GM21619 (cell line): ENCODE data around the gene CYSTM1.

Source experiments
- ATAC-seq: cut with Tn5 transposase; IDR thresholded peaks from one replicate; pipeline ENCODE4 v1.9.1; 2021; ENCODE audit not compliant: unreplicated experiment

The CYSTM1 gene

DNA sequence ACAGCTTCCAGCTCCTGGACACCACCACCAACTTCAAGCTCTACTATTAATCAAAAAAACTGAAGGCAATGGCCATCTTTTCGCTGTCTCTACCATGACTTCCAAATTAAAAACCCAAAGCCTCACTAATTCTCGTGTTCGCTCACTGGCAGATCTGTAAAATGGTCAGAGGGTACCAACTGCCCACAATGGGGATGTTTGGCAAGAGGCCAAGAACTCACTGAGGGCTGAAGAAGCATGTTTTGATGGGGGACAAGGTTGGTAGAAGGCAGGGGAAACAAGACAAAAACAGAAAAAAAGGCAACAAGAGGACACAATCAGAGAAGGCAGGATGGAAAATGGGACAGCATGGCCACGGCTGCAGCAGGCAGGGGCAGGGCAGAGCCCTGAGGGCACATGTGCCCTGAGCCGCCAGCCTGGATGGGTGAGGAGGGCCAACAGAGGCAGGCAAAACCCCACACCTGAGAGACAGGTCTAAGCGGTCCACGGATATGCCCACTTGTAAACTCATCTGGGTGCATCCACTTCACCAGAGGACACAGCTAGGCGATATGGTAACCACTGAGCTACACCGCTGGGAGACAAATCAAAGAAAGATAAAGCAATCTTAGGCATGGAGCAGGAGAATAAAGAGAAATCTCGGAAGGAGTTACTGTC, 77.6 kb downstream of the CYSTM1 start:
- no peak for ATAC-seq

- no peak for ATAC-seq
Observed at GRCh38 chr5:140253985-140254384, 79.0 kb downstream of the CYSTM1 start.

- ATAC-seq: no peak
Observed at GRCh38 chr5:140255460-140256157, 80.6 kb downstream of the CYSTM1 start.

DNA sequence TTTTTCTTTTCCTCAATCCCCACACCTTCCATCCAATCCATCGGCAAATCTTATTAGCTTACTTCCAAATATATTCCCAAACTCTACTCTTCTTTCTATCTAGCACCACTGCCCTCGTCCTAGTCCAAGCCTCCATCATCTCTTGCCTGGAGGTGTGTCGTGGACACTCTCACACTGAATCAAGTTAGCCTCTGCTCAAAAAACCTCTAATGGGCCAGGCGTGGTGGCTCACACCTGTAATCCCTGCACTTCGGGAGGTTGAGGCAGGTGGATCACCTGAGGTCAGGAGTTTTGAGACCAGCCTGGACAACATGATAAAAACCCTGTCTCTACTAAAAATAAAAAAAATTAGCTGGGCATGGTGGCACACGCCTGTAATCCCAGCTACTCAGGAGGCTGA, 81.7 kb downstream of the CYSTM1 start:
- no peak for ATAC-seq

DNA sequence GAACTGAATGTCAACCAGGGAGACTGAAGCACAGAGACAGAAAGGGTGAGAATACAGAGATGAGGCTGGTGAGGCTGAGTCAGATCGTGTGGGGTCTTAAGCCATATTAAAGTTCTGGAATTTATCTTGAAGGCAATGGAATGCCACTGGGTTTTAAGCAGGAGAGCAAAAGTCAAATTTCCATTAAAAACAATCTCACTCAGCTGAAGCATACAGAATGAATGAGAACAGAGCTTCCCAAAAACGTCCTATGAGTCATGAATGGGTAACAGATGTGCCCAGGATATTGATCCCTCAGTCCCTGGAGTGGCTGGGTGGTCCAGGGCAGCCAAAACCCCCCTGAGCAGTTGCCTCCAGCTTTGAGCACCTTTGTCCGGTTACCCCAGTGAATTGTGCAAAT, 83.0 kb downstream of the CYSTM1 start:
- no peak for ATAC-seq

DNA sequence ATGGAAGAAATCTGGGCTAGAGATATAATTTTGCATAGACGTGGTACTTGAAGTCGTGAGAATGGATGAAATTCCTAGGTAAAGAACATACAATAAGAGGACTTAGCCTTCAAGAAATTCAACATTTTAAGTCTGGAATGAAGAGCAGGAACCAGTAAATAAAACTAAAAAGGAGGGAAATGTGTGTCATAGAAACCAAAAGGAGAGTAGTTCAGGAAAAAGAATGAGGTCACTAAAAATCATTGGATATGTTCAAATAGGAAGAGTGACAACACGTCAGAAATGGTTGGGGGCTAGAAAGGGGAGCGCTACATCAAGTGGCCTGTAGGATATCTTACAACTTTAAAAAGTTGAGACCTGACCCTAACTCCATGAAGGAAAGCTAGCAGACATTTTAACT, 83.9 kb downstream of the CYSTM1 start:
- no peak for ATAC-seq

GRCh38 chr5:140259500-140259899, 84.5 kb downstream of the CYSTM1 start:
- no peak for ATAC-seq

DNA sequence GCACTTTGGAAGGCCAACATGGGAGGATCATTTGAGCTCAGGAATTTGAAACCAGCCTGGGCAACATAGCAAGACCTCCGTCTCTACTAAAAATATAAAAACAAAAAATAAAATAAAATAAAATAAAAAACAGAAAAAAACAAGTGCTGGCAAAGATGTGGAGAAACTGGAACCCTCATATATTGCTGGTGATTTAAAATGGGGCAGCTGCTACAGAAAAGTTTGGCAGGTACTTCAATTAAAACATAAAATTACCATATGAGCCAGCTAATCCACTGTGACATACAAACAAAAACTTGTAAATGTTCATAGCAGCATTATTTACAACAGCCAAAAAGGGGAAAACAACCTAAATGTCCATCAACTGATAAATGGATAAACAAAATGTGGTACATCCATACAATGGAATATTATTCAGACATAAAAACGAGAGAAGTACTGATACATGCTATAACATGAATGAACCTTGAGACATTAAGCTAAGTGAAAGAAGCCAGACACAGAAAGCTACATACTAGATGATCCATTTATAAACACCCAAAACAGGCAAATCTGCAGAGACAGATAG, 85.2 kb downstream of the CYSTM1 start:
- ATAC-seq: no peak

GRCh38 chr5:140261403-140262171, 86.6 kb downstream of the CYSTM1 start:
- ATAC-seq: no peak

- ATAC-seq: no peak
Observed at GRCh38 chr5:140262221-140262620, 87.2 kb downstream of the CYSTM1 start.

DNA sequence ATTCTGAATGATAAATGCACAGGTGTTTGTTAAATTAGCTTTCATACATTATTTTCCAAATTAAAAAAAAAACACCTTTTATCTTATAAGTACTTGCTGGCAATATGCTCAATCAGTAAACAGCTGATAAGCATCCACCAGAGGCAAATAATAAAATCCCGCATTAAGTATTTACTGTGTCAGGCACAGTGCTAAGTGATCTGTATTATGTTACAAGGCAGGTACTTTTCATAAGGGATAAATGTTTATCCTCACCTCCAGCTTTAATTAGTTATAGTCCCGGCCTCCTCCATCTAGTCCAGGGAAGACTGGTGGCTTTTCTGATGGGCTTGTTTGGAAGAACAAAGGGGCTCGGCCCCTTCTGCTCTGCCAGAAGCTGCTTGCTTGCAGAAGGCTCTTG, 87.9 kb downstream of the CYSTM1 start:
- ATAC-seq: no peak

GRCh38 chr5:140265845-140266244, 90.9 kb downstream of the CYSTM1 start:
- ATAC-seq: no peak

DNA sequence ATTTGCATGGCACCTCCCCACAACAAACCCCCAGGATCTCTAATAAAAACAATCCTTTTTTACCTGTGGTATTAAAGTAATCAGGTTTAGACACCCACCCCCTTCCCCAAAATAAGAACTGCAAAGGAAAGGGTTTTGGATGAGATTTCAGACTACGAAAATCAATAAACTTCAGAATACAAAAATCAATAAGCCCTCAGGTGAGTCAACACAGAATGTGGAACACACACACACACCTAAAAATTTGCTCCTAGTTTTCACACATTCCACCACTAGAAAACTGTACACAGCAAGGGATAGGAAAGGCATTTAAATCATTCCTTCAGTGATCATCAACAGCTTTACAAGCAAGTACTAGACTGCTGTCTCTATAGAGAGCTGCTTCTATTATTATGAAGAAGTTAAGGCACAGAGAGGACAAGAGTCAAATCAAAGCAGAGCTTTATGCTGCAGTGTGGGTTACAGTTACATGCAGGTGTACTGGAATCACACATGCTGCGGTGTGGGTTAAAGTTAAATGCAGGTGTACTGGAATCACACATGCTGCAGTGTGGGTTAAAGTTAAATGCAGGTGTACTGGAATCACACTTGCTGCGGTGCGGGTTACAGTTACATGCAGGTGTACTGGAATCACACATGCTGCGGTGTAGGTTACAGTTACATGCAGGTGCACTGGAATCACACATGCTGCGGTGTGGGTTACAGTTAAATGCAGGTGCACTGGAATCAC, 91.6 kb downstream of the CYSTM1 start:
- no peak for ATAC-seq

- no peak for ATAC-seq
Observed at GRCh38 chr5:140267201-140267540, 92.2 kb downstream of the CYSTM1 start.

GRCh38 chr5:140267559-140268018, 92.6 kb downstream of the CYSTM1 start:
- ATAC-seq: no peak

- no peak for ATAC-seq
Observed at GRCh38 chr5:140270008-140270407, 95.0 kb downstream of the CYSTM1 start.

- no peak for ATAC-seq
Observed at GRCh38 chr5:140273401-140273877, 98.5 kb downstream of the CYSTM1 start.

GRCh38 chr5:140275837-140276236, 100.8 kb downstream of the CYSTM1 start:
- ATAC-seq: no peak

GRCh38 chr5:140282266-140282665, 107.3 kb downstream of the CYSTM1 start:
- no peak for ATAC-seq

DNA sequence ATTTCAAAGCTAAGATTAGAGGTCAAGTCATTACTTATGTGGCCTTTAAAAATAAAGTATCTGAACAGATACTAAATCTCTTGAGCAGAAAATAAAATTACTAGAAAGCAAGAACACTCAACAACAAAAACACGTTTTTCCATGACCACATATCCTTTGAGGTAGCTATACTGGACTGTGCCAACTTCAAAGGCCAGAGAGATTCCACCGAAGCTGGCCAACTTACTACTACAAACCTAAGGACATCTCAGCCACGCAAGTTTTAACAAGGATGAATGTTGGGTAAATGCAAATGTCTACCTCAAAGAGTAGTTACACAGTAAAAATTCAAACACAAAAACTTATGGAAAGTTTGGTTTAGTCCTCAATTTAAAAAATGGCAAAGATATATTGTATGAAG, 109.0 kb downstream of the CYSTM1 start:
- ATAC-seq: no peak

GRCh38 chr5:140286424-140286823, 111.4 kb downstream of the CYSTM1 start:
- no peak for ATAC-seq
